Measurements from ENCODE around the gene ARHGEF26.

Gene ARHGEF26

GRCh38 chr3:154247806-154248415 lies 126.7 kb downstream of the ARHGEF26 start:
- H3K4me1 ChIP-seq, result peaks cover 0 to 33% (median 7%) of the 10 kb centered on the region in 10 experiments; a peak in 11 of 20 replicates
- H3K9me3 ChIP-seq (replicated peaks in 1 of 11), result no peaks in the 10 kb centered on the region
- TF ChIP-seq Cebpa-rat (IDR thresholded peaks at IDR 0.05), result no peak
- H4K20me1 ChIP-seq, result no peaks in the 10 kb centered on the region
- H3K27me3 ChIP-seq, result no peaks in the 10 kb centered on the region
- no peak overlapping the region for H3K27ac ChIP-seq
- no peak overlapping the region for H3K9ac ChIP-seq
- H3K36me3 ChIP-seq, result peaks cover 4 to 51% (median 24%) of the 10 kb centered on the region in 11 experiments; a peak in 16 of 22 replicates
- no peak overlapping the region for H3K4me2 ChIP-seq
- H3K4me3 ChIP-seq, result no peak overlapping the region

- no peak for TF ChIP-seq Cebpa-rat (IDR thresholded peaks at IDR 0.05)
- Histone ChIP-seq H3K36me3 (peaks cover 12 to 62% (median 34%) of the 10 kb centered on the region in 11 experiments; a peak in 20 of 22 replicates), H3K27ac (no peak overlapping the region), H3K9me3 (replicated peaks in 1 of 11) (no peaks in the 10 kb centered on the region), H3K4me2 (no peak overlapping the region), H3K27me3 (no peaks in the 10 kb centered on the region), H3K4me1 (peaks cover 0 to 9% (median 1%) of the 10 kb centered on the region in 10 experiments; a peak in 9 of 20 replicates), H3K9ac (no peak overlapping the region), H3K4me3 (no peak overlapping the region), H4K20me1 (peaks cover 0 to 5% (median 0%) of the 10 kb centered on the region in 11 experiments; a peak in 1 of 22 replicates)
Observed at GRCh38 chr3:154250291-154250690, 129.1 kb downstream of the ARHGEF26 start.

GRCh38 chr3:154251610-154252009 lies 130.4 kb downstream of the ARHGEF26 start:
- Histone ChIP-seq H3K4me1 (no peaks in the 10 kb centered on the region), H3K9me3 (replicated peaks in 1 of 11) (no peaks in the 10 kb centered on the region), H3K4me3 (no peak overlapping the region), H3K27ac (no peak overlapping the region), H3K4me2 (no peak overlapping the region), H3K27me3 (no peaks in the 10 kb centered on the region), H3K36me3 (peaks cover 24 to 74% (median 40%) of the 10 kb centered on the region in 11 experiments), H4K20me1 (peaks cover 0 to 5% (median 0%) of the 10 kb centered on the region in 11 experiments; a peak in 1 of 22 replicates), H3K9ac (no peak overlapping the region)
- TF ChIP-seq Cebpa-rat (IDR thresholded peaks at IDR 0.05), result no peak

GRCh38 chr3:154252759-154253638 lies 131.8 kb downstream of the ARHGEF26 start:
- Histone ChIP-seq H4K20me1 (peaks cover 0 to 5% (median 0%) of the 10 kb centered on the region in 11 experiments; a peak in 1 of 22 replicates), H3K4me1 (no peaks in the 10 kb centered on the region), H3K27me3 (no peaks in the 10 kb centered on the region), H3K9me3 (replicated peaks in 1 of 11) (no peaks in the 10 kb centered on the region), H3K4me3 (no peak overlapping the region), H3K36me3 (peaks cover 32 to 76% (median 54%) of the 10 kb centered on the region in 11 experiments), H3K4me2 (no peak overlapping the region), H3K27ac (no peak overlapping the region), H3K9ac (no peak overlapping the region)
- TF ChIP-seq Cebpa-rat (IDR thresholded peaks at IDR 0.05), result no peak

- no peak overlapping the region for H3K4me2 ChIP-seq
- H3K9me3 ChIP-seq (replicated peaks in 1 of 11), result peaks cover 0 to 6% (median 0%) of the 10 kb centered on the region in 11 experiments; a peak in 2 of 22 replicates
- H3K27ac ChIP-seq, result no peak overlapping the region
- no peak overlapping the region for H3K4me3 ChIP-seq
- H3K27me3 ChIP-seq, result no peaks in the 10 kb centered on the region
- no peak overlapping the region for H3K9ac ChIP-seq
- TF ChIP-seq Cebpa-rat (IDR thresholded peaks at IDR 0.05), result no peak
- H3K36me3 ChIP-seq, result peaks cover 48 to 85% (median 67%) of the 10 kb centered on the region in 11 experiments
- H3K4me1 ChIP-seq, result no peaks in the 10 kb centered on the region
- H4K20me1 ChIP-seq, result peaks cover 0 to 5% (median 0%) of the 10 kb centered on the region in 11 experiments; a peak in 1 of 22 replicates
Observed at GRCh38 chr3:154254527-154254926, 133.3 kb downstream of the ARHGEF26 start.

GRCh38 chr3:154273381-154273780 lies 152.2 kb downstream of the ARHGEF26 start:
- TF ChIP-seq Cebpa-rat (IDR thresholded peaks at IDR 0.05), result no peak
- Histone ChIP-seq H3K9ac (no peak overlapping the region), H4K20me1 (peaks cover 0 to 8% (median 0%) of the 10 kb centered on the region in 11 experiments; a peak in 2 of 22 replicates), H3K27me3 (no peaks in the 10 kb centered on the region), H3K4me1 (no peaks in the 10 kb centered on the region), H3K27ac (no peak overlapping the region), H3K4me2 (no peak overlapping the region), H3K4me3 (no peak overlapping the region), H3K9me3 (replicated peaks in 1 of 11) (peaks cover 6 to 23% (median 13%) of the 10 kb centered on the region in 11 experiments), H3K36me3 (peaks cover 79 to 100% (median 90%) of the 10 kb centered on the region in 11 experiments)

GRCh38 chr3:154274348-154274747 lies 153.2 kb downstream of the ARHGEF26 start:
- H3K27ac ChIP-seq, result no peak overlapping the region
- no peaks in the 10 kb centered on the region for H3K27me3 ChIP-seq
- no peak overlapping the region for H3K4me3 ChIP-seq
- H3K4me2 ChIP-seq, result no peak overlapping the region
- no peak overlapping the region for H3K9ac ChIP-seq
- peaks cover 83 to 100% (median 91%) of the 10 kb centered on the region in 11 experiments for H3K36me3 ChIP-seq
- peaks cover 0 to 15% (median 0%) of the 10 kb centered on the region in 11 experiments; a peak in 3 of 22 replicates for H4K20me1 ChIP-seq
- H3K9me3 ChIP-seq (replicated peaks in 1 of 11), result peaks cover 0 to 13% (median 6%) of the 10 kb centered on the region in 11 experiments; a peak in 10 of 22 replicates
- no peaks in the 10 kb centered on the region for H3K4me1 ChIP-seq
- no peak for TF ChIP-seq Cebpa-rat (IDR thresholded peaks at IDR 0.05)

GRCh38 chr3:154275292-154275691 lies 154.1 kb downstream of the ARHGEF26 start:
- no peak for TF ChIP-seq Cebpa-rat (IDR thresholded peaks at IDR 0.05)
- peaks cover 0 to 4% (median 0%) of the 10 kb centered on the region in 11 experiments; a peak in 6 of 22 replicates for H3K9me3 ChIP-seq (replicated peaks in 1 of 11)
- no peaks in the 10 kb centered on the region for H3K27me3 ChIP-seq
- no peaks in the 10 kb centered on the region for H3K4me1 ChIP-seq
- peaks cover 83 to 100% (median 91%) of the 10 kb centered on the region in 11 experiments for H3K36me3 ChIP-seq
- no peak overlapping the region for H3K9ac ChIP-seq
- peaks cover 0 to 18% (median 0%) of the 10 kb centered on the region in 11 experiments; a peak in 3 of 22 replicates for H4K20me1 ChIP-seq
- H3K4me2 ChIP-seq, result no peak overlapping the region
- no peak overlapping the region for H3K4me3 ChIP-seq
- H3K27ac ChIP-seq, result no peak overlapping the region

GRCh38 chr3:154275965-154276364 lies 154.8 kb downstream of the ARHGEF26 start:
- Histone ChIP-seq H3K36me3 (peaks cover 83 to 100% (median 92%) of the 10 kb centered on the region in 11 experiments), H3K4me3 (no peak overlapping the region), H3K27ac (no peak overlapping the region), H3K4me2 (no peak overlapping the region), H3K27me3 (no peaks in the 10 kb centered on the region), H3K9me3 (replicated peaks in 1 of 11) (no peaks in the 10 kb centered on the region), H3K9ac (no peak overlapping the region), H3K4me1 (no peaks in the 10 kb centered on the region), H4K20me1 (peaks cover 0 to 18% (median 0%) of the 10 kb centered on the region in 11 experiments; a peak in 3 of 22 replicates)
- TF ChIP-seq Cebpa-rat (IDR thresholded peaks at IDR 0.05), result no peak
